Spleen (tissue), 7 donors: ENCODE results near the gene DAB2IP.

Source experiments
- CTCF ChIP-seq, 11 experiments: fragments of 200-600 bp in 7 of 11; fragments of 450-650 bp in 4 of 11; sonication (generic) in 4 of 11; IDR thresholded peaks in 8 of 11; conservative IDR thresholded peaks in 3 of 11; 1 replicate in 7 of 11; 2 replicates in 4 of 11; pipeline versions ENCODE4 v1.4.0 to v1.8.0; 2016 to 2021; ENCODE audit warnings: antibody characterized with exemption in 11 of 11, inconsistent platforms in 4 of 11, mild to moderate bottlenecking in 1 of 11
- POLR2A ChIP-seq, 3 donors: fragments of 450-650 bp; IDR thresholded peaks; one replicate each; pipeline ENCODE4 v1.5.1; 2017; ENCODE audit warnings: antibody characterized with exemption in 3 of 3, mild to moderate bottlenecking in 1 of 3
- POLR2AphosphoS5 ChIP-seq, 3 donors: sonication (generic); formaldehyde crosslinking; IDR thresholded peaks; one replicate each; pipeline ENCODE4 v1.5.1; 2017; ENCODE audit warnings: antibody characterized with exemption in 3 of 3
- donor health status: DM: no; HTN: no; CAD: no; lungs with moderate emphysema.
- donor health status: DM: no; HTN: no; CAD: no.
- donor health status: DM: no; HTN: no; CAD: no.

- TF ChIP-seq CTCF (IDR thresholded peaks at IDR 0.05 in 8 of 11, conservative IDR thresholded peaks at IDR 0.05 in 3 of 11) (no peak), POLR2A (IDR thresholded peaks at IDR 0.05) (no peak), POLR2AphosphoS5 (IDR thresholded peaks at IDR 0.05) (no peak)
Observed at GRCh38 chr9:121717141-121717991, 65.9 kb downstream of the DAB2IP start.
